K562 (cell line): ENCODE measurements around the gene TMEM176A. TPM values are rescaled to one million over a fixed set of nuclear protein-coding genes. Genes with fewer than 3 reads are reported as not detected.
A peak's percentile ranks its signal among the peaks of the same experiment; 100 is the strongest.

ENCODE experiments used
- ATAC-seq: fragments of 200-7000 bp; cut with Tn5 transposase; 3 replicates; pipeline ENCODE4 v1.9.1; 2020; ENCODE audit warnings: moderate library complexity
- BruUV-seq: library from RNA; stranded (reverse); fragments of 400-500 nt; replicated peaks from 2 replicates; lab custom pipeline; 2021; lab: Mats Ljungman, UMichigan
- CTCF ChIA-PET: fragments of 300-600 bp; formaldehyde crosslinking; extraction: SDS; loops from one replicate; lab custom pipeline; 2021; ENCODE audit warnings: low intra/inter-chr PET ratio; lab: Yijun Ruan, JAX
- POLR2A ChIA-PET: fragments of 300-600, 350-650 bp; sonication (Branson Sonifier 250); formaldehyde crosslinking; extraction: SDS; loops from one replicate; lab custom pipeline; 2021; ENCODE audit warnings: antibody characterized with exemption, inconsistent platforms; lab: Yijun Ruan, JAX
- DNase-seq, 4 experiments: peaks; one replicate each; pipeline versions ENCODE4 v3.0.0 to v3.0.0-alpha.2; 2011 to 2018; ENCODE audit warnings: low spot score in 3 of 4, mixed read lengths in 3 of 4; ENCODE audit errors: extremely low read depth in 1 of 4
- FAIRE-seq: peaks from 2 replicates; lab custom pipeline; 2011; peaks lifted over from hg19 to GRCh38; lab: Jason Lieb, UNC
- H2AFZ ChIP-seq: 2 replicates; pipeline ENCODE4 v1.6.0; 2011; ENCODE audit warnings: low read depth, low read length, control low read depth, inconsistent platforms
- H3K27ac ChIP-seq: fragments of 200-600 bp; 3 replicates; pipeline ENCODE4 v1.8.0; 2011; ENCODE audit warnings: low read depth, mild to moderate bottlenecking, control low read depth, inconsistent platforms, low read length, moderate library complexity, mixed read lengths; ENCODE audit errors: extremely low read depth
- H3K27me3 ChIP-seq, 2 experiments: fragments of 300-600 bp in 1 of 2; 2 replicates in 1 of 2; 3 replicates in 1 of 2; pipeline versions ENCODE4 v1.6.0 to v1.8.0; 2011; ENCODE audit warnings: inconsistent platforms in 2 of 2, low read length in 2 of 2, mild to moderate bottlenecking in 1 of 2, mixed read lengths in 1 of 2, moderate library complexity in 1 of 2; ENCODE audit not compliant: control insufficient read depth in 2 of 2, insufficient read depth in 2 of 2
- H3K36me3 ChIP-seq: fragments of 300-600 bp; 3 replicates; pipeline ENCODE4 v1.8.0; 2011; ENCODE audit warnings: mild to moderate bottlenecking, low read length, inconsistent platforms; ENCODE audit not compliant: control insufficient read depth, insufficient read depth
- H3K4me1 ChIP-seq, 2 experiments: fragments of 200-600 bp in 1 of 2; replicated peaks in 1 of 2; 2 replicates in 1 of 2; 3 replicates in 1 of 2; pipeline versions ENCODE4 v1.5.1 to v1.8.0; 2011; ENCODE audit warnings: inconsistent platforms in 2 of 2, low read length in 2 of 2, mild to moderate bottlenecking in 1 of 2, mixed read lengths in 1 of 2, moderate library complexity in 1 of 2; ENCODE audit not compliant: control insufficient read depth in 2 of 2, insufficient read depth in 2 of 2
- H3K4me2 ChIP-seq: 2 replicates; pipeline ENCODE4 v1.6.1; 2011; ENCODE audit warnings: low read length, control low read depth, inconsistent platforms, mixed read lengths; ENCODE audit not compliant: insufficient read depth
- H3K4me3 ChIP-seq: fragments of 200-600 bp; sonication (generic), shearing (Covaris generic); 2 replicates; pipeline ENCODE4 v1.5.1; 2016; ENCODE audit warnings: control low read depth, inconsistent platforms
- H3K79me2 ChIP-seq: fragments of 200-600 bp; 3 replicates; pipeline ENCODE4 v1.8.0; 2011; ENCODE audit warnings: low read length, inconsistent platforms; ENCODE audit not compliant: control insufficient read depth, insufficient read depth
- H3K9ac ChIP-seq, 2 experiments: 2 replicates each; pipeline versions ENCODE4 v1.6.0 to v1.6.1; 2011; ENCODE audit warnings: low read depth in 2 of 2, low read length in 2 of 2, control low read depth in 1 of 2, inconsistent platforms in 1 of 2, mild to moderate bottlenecking in 1 of 2, mixed read lengths in 1 of 2; ENCODE audit not compliant: insufficient read depth in 1 of 2
- H3K9me1 ChIP-seq: one replicate; pipeline ENCODE4 v1.6.0; 2011; ENCODE audit warnings: inconsistent platforms, mild to moderate bottlenecking, low read length, moderate library complexity; ENCODE audit not compliant: control insufficient read depth, insufficient read depth
- H3K9me3 ChIP-seq: replicated peaks from 2 replicates; pipeline ENCODE4 v1.5.1; 2011; ENCODE audit warnings: low read depth, low read length, inconsistent platforms; ENCODE audit not compliant: control insufficient read depth, insufficient read depth
- H4K20me1 ChIP-seq: replicated peaks from 2 replicates; pipeline ENCODE4 v1.6.1; 2011; ENCODE audit warnings: low read length, inconsistent platforms, mixed read lengths; ENCODE audit not compliant: control insufficient read depth, insufficient read depth
- EZH2 ChIP-seq: IDR thresholded peaks from 2 replicates; pipeline ENCODE4 v1.6.1; 2012; ENCODE audit warnings: low read depth, mild to moderate bottlenecking, inconsistent platforms, low read length, borderline replicate concordance
- FOXA3 ChIP-seq, 2 experiments: fragments of 450-650 bp in 1 of 2; sonication (generic) in 1 of 2; formaldehyde crosslinking; IDR thresholded peaks in 1 of 2; conservative IDR thresholded peaks in 1 of 2; 2 replicates each; pipeline versions ENCODE4 v1.4.0 to v1.8.0; 2020 to 2022; ENCODE audit warnings: mild to moderate bottlenecking in 2 of 2, missing genetic modification reagents in 1 of 2
- ZNF644 ChIP-seq: fragments of 200-800 bp; sonication (Bioruptor generic); IDR thresholded peaks from 2 replicates; pipeline ENCODE4 v1.6.1; 2016; ENCODE audit warnings: low read depth, missing genetic modification characterization, missing compliant biosample characterization
- WGBS: fragments of 100-300 bp; shearing (Covaris generic); methylation state at CpG from one replicate; pipeline ENCODE4 v1.1.6; 2016; ENCODE audit warnings: low coverage, mixed read lengths; ENCODE audit not compliant: insufficient coverage; ENCODE audit errors: missing lambda C conversion rate; 5-methylcytosine and 5-hydroxymethylcytosine counted together
- in situ Hi-C: fragments of 300-500 bp; cut with MboI; formaldehyde crosslinking; loops from 4 replicates; pipeline ENCODE4 v1.15.0; 2018; ENCODE audit warnings: inconsistent platforms, mixed read lengths
- intact Hi-C: fragments of 100-400 bp; cut with micrococcal nuclease; formaldehyde crosslinking; loops from 2 replicates; pipeline ENCODE4 v1.14.2; 2022
- polyA plus RNA-seq, 8 experiments: library from polyadenylated mRNA; depleted of rRNA in 4 of 8; stranded (reverse) in 5 of 8; unstranded in 3 of 8; fragments of >200 nt; fragmentation: Nextera tagmentation in 2 of 8; fragmentation: Illumina TruSeq in 1 of 8; extraction: Ambion mirVana in 2 of 8; extraction: Trizol in 1 of 8; gene quantifications; 2 replicates each; pipeline versions ENCODE4 v1.2.1 to v1.2.3, GENCODE V29; 2011 to 2014; ENCODE audit warnings: inconsistent platforms in 1 of 8, missing spikeins in 1 of 8
- total RNA-seq, 7 experiments: library from RNA; depleted of rRNA in 6 of 7; stranded (reverse); fragments of >200 nt in 6 of 7; fragmentation: Illumina TruSeq in 2 of 7; extraction: Trizol in 2 of 7; gene quantifications; 2 replicates each; pipeline versions ENCODE4 v1.2.1 to v1.2.3, GENCODE V29; 2011 to 2021; ENCODE audit warnings: low replicate concordance in 1 of 7

Gene TMEM176A
- total and polyA plus RNA-seq, 9 of the 15 experiments (the other 6 are each of a cell fraction or from before 2014, with no cell fraction given), result 0.31 TPM; not detected in 8

DNA sequence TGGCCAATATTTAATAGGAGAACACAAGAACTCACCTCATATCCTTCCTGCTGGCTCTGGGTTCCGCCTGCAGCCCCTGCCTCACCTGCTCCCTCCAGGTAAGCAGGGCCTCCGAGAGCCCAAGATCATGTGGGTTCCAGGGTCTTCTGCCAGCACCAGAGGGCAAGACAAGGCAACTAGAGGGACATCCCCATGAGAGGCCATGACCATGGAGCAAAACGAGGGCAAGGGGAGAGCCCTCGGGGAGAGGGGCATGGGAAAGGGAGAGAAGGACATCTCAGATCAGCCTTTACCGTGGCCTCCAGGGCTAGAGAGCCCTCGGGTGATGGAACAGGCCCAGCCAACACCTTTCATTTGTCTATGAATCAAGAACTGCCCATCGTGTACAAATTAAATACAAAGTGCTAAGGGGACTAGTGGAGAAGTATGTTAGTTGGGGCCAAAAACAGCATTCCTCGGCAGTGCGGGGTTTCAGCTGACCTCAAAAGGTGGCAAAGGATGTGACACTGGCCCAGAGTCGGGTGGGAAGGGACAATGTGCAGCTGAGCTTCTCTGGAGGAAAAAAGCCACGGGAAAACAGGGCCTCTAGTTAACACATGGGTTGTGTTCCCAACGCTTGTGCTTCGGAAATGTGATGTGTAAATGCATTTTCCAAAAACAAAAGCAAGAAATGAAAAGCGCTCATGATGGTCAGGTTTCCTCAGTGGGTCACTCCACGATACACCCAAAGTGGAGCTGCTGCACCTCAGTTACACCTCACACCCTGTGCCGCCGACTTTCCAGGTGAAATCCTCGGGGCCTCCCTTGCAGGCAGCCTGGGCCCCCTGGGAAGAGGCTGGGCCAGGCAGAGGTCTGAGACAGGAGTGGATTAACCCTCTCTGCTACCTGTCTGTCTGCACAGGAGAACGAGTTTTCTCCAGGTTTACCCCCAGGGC is 53.8 kb downstream of the TMEM176A start:
- Histone ChIP-seq H3K27me3 (peaks cover 77 to 86% of the 10 kb centered on the region in 2 experiments), H2AFZ (no peak overlapping the region), H3K9me3 (no peaks in the 10 kb centered on the region), H3K4me3 (no peak overlapping the region), H3K4me1 (peaks cover 0 to 9% of the 10 kb centered on the region in 2 experiments; a peak in 1 of 5 replicates), H3K9ac (no peak overlapping the region), H3K9me1 (no peaks in the 10 kb centered on the region), H3K27ac (no peak overlapping the region), H3K36me3 (no peaks in the 10 kb centered on the region), H4K20me1 (peaks cover 9% of the 10 kb centered on the region; the same call in 1 of the 2 replicates), H3K79me2 (no peaks in the 10 kb centered on the region), H3K4me2 (no peak overlapping the region)
- TF ChIP-seq ZNF644 (tag), result no peak
- no peak for TF ChIP-seq FOXA3 (CRISPR knock-in tag; conservative IDR thresholded peaks at IDR 0.05 in 1 of 2, IDR thresholded peaks at IDR 0.05 in 1 of 2)
- TF ChIP-seq EZH2, result peak; percentile 59; the same call in 1 of the 2 replicates
- FAIRE-seq (no peak), ATAC-seq (no peak), DNase-seq (no peak)
- ChIA-PET POLR2A (interaction anchor here (0.7 to 1.3 kb wide), 5 partner anchors 12 to 232 kb away, joined by 3 to 4 read pairs (median 3); partner anchors contain the start of gene AGAP3), CTCF (no interaction called here)
- intact Hi-C loops (no loop called here), in situ Hi-C loops (no loop called here)
- 0% methylated on average over 19 of the region's 19 CpGs for WGBS
- BruUV-seq, result no TSS peak

Other genes with a start within 250 kb of the TMEM176A start
Only the 7 nearest of the 12 such genes appear.
- 0.20 and 0.45 TPM in 2 replicates for gene GIMAP6, start 168.4 kb upstream of the TMEM176A start, total RNA-seq (2014; rRNA removed)
- 0.18 and 0.22 TPM in 2 replicates for gene GIMAP6, start 168.4 kb upstream of the TMEM176A start, total RNA-seq (2014; rRNA removed; fragmentation: Illumina TruSeq; extraction: Trizol)
- gene GIMAP6, start 168.4 kb upstream of the TMEM176A start, total RNA-seq (2015; rRNA removed; fragmentation: Illumina TruSeq; extraction: Trizol), result 0.38 and 0.43 TPM in 2 replicates
- 0.38 and 0.49 TPM in 2 replicates for gene GIMAP6, start 168.4 kb upstream of the TMEM176A start, total RNA-seq (2021)
- 0.04 TPM in 1 of 2 replicates, not detected in the other for gene GIMAP6, start 168.4 kb upstream of the TMEM176A start, polyA plus RNA-seq (2011; rRNA removed)
- 0.21 TPM in 2 replicates for gene GIMAP6, start 168.4 kb upstream of the TMEM176A start, polyA plus RNA-seq (2014; fragmentation: Illumina TruSeq; extraction: Trizol)
- gene GIMAP6, start 168.4 kb upstream of the TMEM176A start, polyA plus RNA-seq (2014; fragmentation: Nextera tagmentation; extraction: Ambion mirVana), result under 1 TPM; 0.04 TPM
- 0.07 and 0.34 TPM in 2 replicates for gene GIMAP6, start 168.4 kb upstream of the TMEM176A start, polyA plus RNA-seq (2014; rRNA removed)
- gene GIMAP2, start 115.1 kb upstream of the TMEM176A start, total RNA-seq (2014; rRNA removed), result 0.73 and 1.1 TPM in 2 replicates
- gene GIMAP2, start 115.1 kb upstream of the TMEM176A start, total RNA-seq (2014; rRNA removed; fragmentation: Illumina TruSeq; extraction: Trizol), result 1.1 and 1.4 TPM in 2 replicates
- 1.3 and 1.5 TPM in 2 replicates for gene GIMAP2, start 115.1 kb upstream of the TMEM176A start, total RNA-seq (2015; rRNA removed; fragmentation: Illumina TruSeq; extraction: Trizol)
- gene GIMAP2, start 115.1 kb upstream of the TMEM176A start, total RNA-seq (2021), result 1.1 and 1.2 TPM in 2 replicates
- gene GIMAP2, start 115.1 kb upstream of the TMEM176A start, polyA plus RNA-seq (2011; rRNA removed), result 0.14 and 0.52 TPM in 2 replicates
- 0.65 and 0.83 TPM in 2 replicates for gene GIMAP2, start 115.1 kb upstream of the TMEM176A start, polyA plus RNA-seq (2014; fragmentation: Illumina TruSeq; extraction: Trizol)
- gene GIMAP2, start 115.1 kb upstream of the TMEM176A start, polyA plus RNA-seq (2014; fragmentation: Nextera tagmentation; extraction: Ambion mirVana), result 1 to 10 TPM; 1.8 TPM
- 0.37 and 0.57 TPM in 2 replicates for gene GIMAP2, start 115.1 kb upstream of the TMEM176A start, polyA plus RNA-seq (2014; rRNA removed)
- gene GIMAP1, start 84.2 kb upstream of the TMEM176A start, total RNA-seq (2014; rRNA removed), result not detected in 2 replicates
- gene GIMAP1, start 84.2 kb upstream of the TMEM176A start, total RNA-seq (2014; rRNA removed; fragmentation: Illumina TruSeq; extraction: Trizol), result not detected in 2 replicates
- not detected in 2 replicates for gene GIMAP1, start 84.2 kb upstream of the TMEM176A start, total RNA-seq (2015; rRNA removed; fragmentation: Illumina TruSeq; extraction: Trizol)
- gene GIMAP1, start 84.2 kb upstream of the TMEM176A start, total RNA-seq (2021), result 0.11 and 0.13 TPM in 2 replicates
- not detected in 2 replicates for gene GIMAP1, start 84.2 kb upstream of the TMEM176A start, polyA plus RNA-seq (2011; rRNA removed)
- gene GIMAP1, start 84.2 kb upstream of the TMEM176A start, polyA plus RNA-seq (2014; fragmentation: Illumina TruSeq; extraction: Trizol), result not detected in 2 replicates
- gene GIMAP1, start 84.2 kb upstream of the TMEM176A start, polyA plus RNA-seq (2014; fragmentation: Nextera tagmentation; extraction: Ambion mirVana), result not detected
- gene GIMAP1, start 84.2 kb upstream of the TMEM176A start, polyA plus RNA-seq (2014; rRNA removed), result 0.04 TPM in 1 of 2 replicates, not detected in the other
- gene GIMAP5, start 63.4 kb upstream of the TMEM176A start, total RNA-seq (2014; rRNA removed), result not detected in 2 replicates
- not detected in 2 replicates for gene GIMAP5, start 63.4 kb upstream of the TMEM176A start, total RNA-seq (2014; rRNA removed; fragmentation: Illumina TruSeq; extraction: Trizol)
- not detected in 2 replicates for gene GIMAP5, start 63.4 kb upstream of the TMEM176A start, total RNA-seq (2015; rRNA removed; fragmentation: Illumina TruSeq; extraction: Trizol)
- gene GIMAP5, start 63.4 kb upstream of the TMEM176A start, total RNA-seq (2021), result 0.35 and 0.51 TPM in 2 replicates
- gene GIMAP5, start 63.4 kb upstream of the TMEM176A start, polyA plus RNA-seq (2011; rRNA removed), result not detected in 2 replicates
- gene GIMAP5, start 63.4 kb upstream of the TMEM176A start, polyA plus RNA-seq (2014; fragmentation: Illumina TruSeq; extraction: Trizol), result not detected in 2 replicates
- gene GIMAP5, start 63.4 kb upstream of the TMEM176A start, polyA plus RNA-seq (2014; fragmentation: Nextera tagmentation; extraction: Ambion mirVana), result not detected
- gene GIMAP5, start 63.4 kb upstream of the TMEM176A start, polyA plus RNA-seq (2014; rRNA removed), result not detected in 2 replicates
- gene TMEM176B, start 405 bp upstream of the TMEM176A start, total RNA-seq (2014; rRNA removed), result not detected in 2 replicates
- not detected in 2 replicates for gene TMEM176B, start 405 bp upstream of the TMEM176A start, total RNA-seq (2014; rRNA removed; fragmentation: Illumina TruSeq; extraction: Trizol)
- 0.15 TPM in 1 of 2 replicates, not detected in the other for gene TMEM176B, start 405 bp upstream of the TMEM176A start, total RNA-seq (2015; rRNA removed; fragmentation: Illumina TruSeq; extraction: Trizol)
- 0.60 and 0.76 TPM in 2 replicates for gene TMEM176B, start 405 bp upstream of the TMEM176A start, total RNA-seq (2021)
- gene TMEM176B, start 405 bp upstream of the TMEM176A start, polyA plus RNA-seq (2011; rRNA removed), result not detected in 2 replicates
- gene TMEM176B, start 405 bp upstream of the TMEM176A start, polyA plus RNA-seq (2014; fragmentation: Illumina TruSeq; extraction: Trizol), result not detected in 2 replicates
- not detected for gene TMEM176B, start 405 bp upstream of the TMEM176A start, polyA plus RNA-seq (2014; fragmentation: Nextera tagmentation; extraction: Ambion mirVana)
- gene TMEM176B, start 405 bp upstream of the TMEM176A start, polyA plus RNA-seq (2014; rRNA removed), result 0.19 TPM in 1 of 2 replicates, not detected in the other
- gene AOC1, start 51.7 kb downstream of the TMEM176A start, total RNA-seq (2014; rRNA removed), result not detected in 2 replicates
- gene AOC1, start 51.7 kb downstream of the TMEM176A start, total RNA-seq (2014; rRNA removed; fragmentation: Illumina TruSeq; extraction: Trizol), result not detected in 2 replicates
- gene AOC1, start 51.7 kb downstream of the TMEM176A start, total RNA-seq (2015; rRNA removed; fragmentation: Illumina TruSeq; extraction: Trizol), result not detected in 2 replicates
- not detected in 2 replicates for gene AOC1, start 51.7 kb downstream of the TMEM176A start, total RNA-seq (2021)
- not detected in 2 replicates for gene AOC1, start 51.7 kb downstream of the TMEM176A start, polyA plus RNA-seq (2011; rRNA removed)
- not detected in 2 replicates for gene AOC1, start 51.7 kb downstream of the TMEM176A start, polyA plus RNA-seq (2014; fragmentation: Illumina TruSeq; extraction: Trizol)
- gene AOC1, start 51.7 kb downstream of the TMEM176A start, polyA plus RNA-seq (2014; fragmentation: Nextera tagmentation; extraction: Ambion mirVana), result not detected
- gene AOC1, start 51.7 kb downstream of the TMEM176A start, polyA plus RNA-seq (2014; rRNA removed), result not detected in 2 replicates
- 326 and 470 TPM in 2 replicates for gene KCNH2, start 177.6 kb downstream of the TMEM176A start, total RNA-seq (2014; rRNA removed)
- gene KCNH2, start 177.6 kb downstream of the TMEM176A start, total RNA-seq (2014; rRNA removed; fragmentation: Illumina TruSeq; extraction: Trizol), result 63.4 and 97.8 TPM in 2 replicates
- 215 and 218 TPM in 2 replicates for gene KCNH2, start 177.6 kb downstream of the TMEM176A start, total RNA-seq (2015; rRNA removed; fragmentation: Illumina TruSeq; extraction: Trizol)
- gene KCNH2, start 177.6 kb downstream of the TMEM176A start, total RNA-seq (2021), result 368 and 385 TPM in 2 replicates
- 125 and 154 TPM in 2 replicates for gene KCNH2, start 177.6 kb downstream of the TMEM176A start, polyA plus RNA-seq (2011; rRNA removed)
- gene KCNH2, start 177.6 kb downstream of the TMEM176A start, polyA plus RNA-seq (2014; fragmentation: Illumina TruSeq; extraction: Trizol), result 222 and 298 TPM in 2 replicates
- gene KCNH2, start 177.6 kb downstream of the TMEM176A start, polyA plus RNA-seq (2014; fragmentation: Nextera tagmentation; extraction: Ambion mirVana), result 10 to 100 TPM; 18.1 to 29.0 TPM
- gene KCNH2, start 177.6 kb downstream of the TMEM176A start, polyA plus RNA-seq (2014; rRNA removed), result 251 and 295 TPM in 2 replicates